Measurements from ENCODE around the gene ARNT2. TPM values are rescaled to one million over a fixed set of nuclear protein-coding genes. Genes with fewer than 3 reads are reported as not detected.

Gene ARNT2
- polyA plus RNA-seq, 2 of the 4 experiments (the other 2 are of a cell fraction), result 8.9 to 17.0 TPM

DNA sequence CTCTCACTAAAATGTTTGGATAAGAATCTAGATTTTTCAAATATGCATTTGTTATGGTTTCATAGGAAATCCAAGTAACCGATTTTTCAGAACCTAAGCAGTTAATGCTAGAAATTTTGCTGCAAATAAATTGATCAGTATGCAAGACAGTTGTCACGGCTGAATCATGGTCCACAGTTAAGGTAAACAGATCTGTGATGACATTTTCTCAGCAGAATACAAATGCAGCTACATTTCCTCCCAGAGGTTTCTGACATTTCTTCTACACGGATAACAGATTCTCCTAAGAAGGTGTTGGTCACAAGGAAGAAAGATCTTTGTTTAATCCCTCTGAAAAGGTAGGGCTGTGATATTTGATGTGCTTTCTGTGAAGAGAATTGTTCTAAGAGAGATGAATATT lies 36.9 kb downstream of the ARNT2 start:
- H3K4me3 ChIP-seq, result no peak overlapping the region
- no peak for ATAC-seq
- ChIA-PET CTCF (interaction anchor here (0.8 to 1.1 kb wide), 3 partner anchors 14 to 529 kb away, joined by 3 read pairs; no protein-coding TSS in a partner anchor), POLR2A (no interaction called here)
- H3K9me3 ChIP-seq, result no peaks in the 10 kb centered on the region
- peak; percentile 54 for FAIRE-seq
- H3K4me1 ChIP-seq, result peaks cover 22% of the 10 kb centered on the region
- no peak for DNase-seq (ENCODE audit: low read depth in 1 of 2, low spot score in 1 of 2)
- no peak overlapping the region for H3K4me2 ChIP-seq
- WGBS (ENCODE audit: missing lambda C conversion rate), result 69% methylated on average over 3 of the region's 3 CpGs
- TF ChIP-seq EHF (CRISPR knock-in tag; IDR thresholded peaks at IDR 0.05) (no peak), ZNF302 (CRISPR knock-in tag; IDR thresholded peaks at IDR 0.05) (no peak), EHMT2 (IDR thresholded peaks at IDR 0.05; ENCODE audit: low read depth) (no peak), HOXB5 (CRISPR knock-in tag; IDR thresholded peaks at IDR 0.05) (no peak), MAZ (IDR thresholded peaks at IDR 0.05; ENCODE audit: borderline replicate concordance, low read depth, low read length) (no peak), CTCF (IDR thresholded peaks at IDR 0.05) (no peak)
- H3K27ac ChIP-seq, result no peak overlapping the region

DNA sequence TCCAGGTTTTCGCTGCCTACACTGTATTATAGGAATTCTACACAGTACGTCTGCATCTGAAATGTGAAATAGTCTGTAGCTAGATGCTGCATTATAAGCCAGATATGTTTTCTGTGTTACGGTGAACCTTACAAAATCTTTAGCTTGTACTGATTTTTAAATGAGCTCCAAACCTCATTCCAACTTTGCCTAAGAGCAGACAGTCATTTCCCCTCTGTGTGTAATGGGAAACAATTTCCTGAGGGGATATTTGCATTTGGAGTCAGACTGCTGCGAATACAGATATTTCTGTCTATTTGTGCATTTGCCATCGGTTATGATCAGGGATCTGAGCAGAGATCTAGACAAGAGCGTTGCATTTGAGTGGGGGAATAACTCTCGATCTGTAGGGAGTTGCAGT lies 37.5 kb downstream of the ARNT2 start:
- POLR2A ChIA-PET, result no interaction called here
- Histone ChIP-seq H3K4me1 (peaks cover 15% of the 10 kb centered on the region), H3K4me3 (no peak overlapping the region), H3K9me3 (no peaks in the 10 kb centered on the region), H3K4me2 (no peak overlapping the region), H3K27ac (no peak overlapping the region)
- TF ChIP-seq CEBPB (IDR thresholded peaks at IDR 0.05), result no peak
- TF ChIP-seq CBX8 (IDR thresholded peaks at IDR 0.05), result no peak
- TF ChIP-seq EHMT2 (IDR thresholded peaks at IDR 0.05; ENCODE audit: low read depth), result no peak
- no peak for TF ChIP-seq EP300 (IDR thresholded peaks at IDR 0.05)
- FAIRE-seq (no peak), ATAC-seq (no peak), DNase-seq (ENCODE audit: low read depth in 1 of 2, low spot score in 1 of 2) (no peak)
- 92% methylated on average over 7 of the region's 7 CpGs for WGBS (ENCODE audit: missing lambda C conversion rate)
- CTCF ChIA-PET, result interaction anchor here (1.0 to 1.1 kb wide), 2 partner anchors 13 to 529 kb away, joined by 3 read pairs; no protein-coding TSS in a partner anchor

- H3K9me3 ChIP-seq, result no peaks in the 10 kb centered on the region
- no peak overlapping the region for H3K4me3 ChIP-seq
- FAIRE-seq, result no peak
- CTCF ChIA-PET, result interaction anchor here (0.9 to 2.2 kb wide), 3 partner anchors 10 to 24 kb away, joined by 4 to 7 read pairs (median 4); no protein-coding TSS in a partner anchor
- 94% methylated on average over 6 of the region's 6 CpGs for WGBS (ENCODE audit: missing lambda C conversion rate)
- H3K4me2 ChIP-seq, result no peak overlapping the region
- no peak for ATAC-seq
- TF ChIP-seq, protein P1, sequence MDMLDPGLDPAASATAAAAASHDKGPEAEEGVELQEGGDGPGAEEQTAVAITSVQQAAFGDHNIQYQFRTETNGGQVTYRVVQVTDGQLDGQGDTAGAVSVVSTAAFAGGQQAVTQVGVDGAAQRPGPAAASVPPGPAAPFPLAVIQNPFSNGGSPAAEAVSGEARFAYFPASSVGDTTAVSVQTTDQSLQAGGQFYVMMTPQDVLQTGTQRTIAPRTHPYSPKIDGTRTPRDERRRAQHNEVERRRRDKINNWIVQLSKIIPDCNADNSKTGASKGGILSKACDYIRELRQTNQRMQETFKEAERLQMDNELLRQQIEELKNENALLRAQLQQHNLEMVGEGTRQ (IDR thresholded peaks at IDR 0.05), result no peak
- TF ChIP-seq, protein P2, sequence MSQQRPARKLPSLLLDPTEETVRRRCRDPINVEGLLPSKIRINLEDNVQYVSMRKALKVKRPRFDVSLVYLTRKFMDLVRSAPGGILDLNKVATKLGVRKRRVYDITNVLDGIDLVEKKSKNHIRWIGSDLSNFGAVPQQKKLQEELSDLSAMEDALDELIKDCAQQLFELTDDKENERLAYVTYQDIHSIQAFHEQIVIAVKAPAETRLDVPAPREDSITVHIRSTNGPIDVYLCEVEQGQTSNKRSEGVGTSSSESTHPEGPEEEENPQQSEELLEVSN (IDR thresholded peaks at IDR 0.05; ENCODE audit: borderline replicate concordance, low read depth), result no peak
- TF ChIP-seq EP300 (IDR thresholded peaks at IDR 0.05), result no peak
- TF ChIP-seq MAX (IDR thresholded peaks at IDR 0.05), result no peak
- TF ChIP-seq ESRRA (IDR thresholded peaks at IDR 0.05; ENCODE audit: borderline replicate concordance, low read length), result no peak
- no peak for TF ChIP-seq KDM5A (IDR thresholded peaks at IDR 0.05)
- no peak for TF ChIP-seq FOXS1 (CRISPR knock-in tag; IDR thresholded peaks at IDR 0.05)
- TF ChIP-seq TP53 (CRISPR knock-in tag; IDR thresholded peaks at IDR 0.05), result no peak
- TF ChIP-seq HOXB13 (CRISPR knock-in tag; IDR thresholded peaks at IDR 0.05; ENCODE audit: low read depth), result no peak
- TF ChIP-seq ELK1 (IDR thresholded peaks at IDR 0.05; ENCODE audit: low read depth, low read length), result no peak
- TF ChIP-seq MAZ (IDR thresholded peaks at IDR 0.05; ENCODE audit: borderline replicate concordance, low read depth, low read length), result no peak
- H3K27ac ChIP-seq, result no peak overlapping the region
- peaks cover 3% of the 10 kb centered on the region for H3K4me1 ChIP-seq
- POLR2A ChIA-PET, result no interaction called here
- DNase-seq (ENCODE audit: low read depth in 1 of 2, low spot score in 1 of 2), result no peak
Observed at GRCh38 chr15:80442728-80443403, 38.7 kb downstream of the ARNT2 start.

Data from A549 (cell line).